AG04450 (cell line): Measurements from ENCODE around the gene IRF1. TPM values are rescaled to one million over a fixed set of nuclear protein-coding genes. Genes with fewer than 3 reads are reported as not detected.

Experiments
- CTCF ChIA-PET: fragments of 300-600, 350-600 bp; formaldehyde crosslinking; extraction: SDS; loops from one replicate; lab custom pipeline; 2022; ENCODE audit warnings: antibody characterized with exemption, inconsistent platforms; lab: Charles Lee
- POLR2A ChIA-PET: fragments of 350-600 bp; formaldehyde crosslinking; extraction: SDS; loops from one replicate; lab custom pipeline; 2021; ENCODE audit warnings: antibody characterized with exemption, inconsistent platforms; lab: Yijun Ruan, JAX
- DNase-seq: peaks from one replicate; pipeline ENCODE4 v3.0.0-alpha.2; 2011; ENCODE audit warnings: low read depth, low spot score
- H3K27ac ChIP-seq: one replicate; pipeline ENCODE4 v1.5.1; 2012; ENCODE audit warnings: low read depth, low read length, control low read depth
- H3K27me3 ChIP-seq: one replicate; pipeline ENCODE4 v1.6.0; 2012; ENCODE audit warnings: low read length; ENCODE audit not compliant: control insufficient read depth, insufficient read depth
- H3K4me3 ChIP-seq: 2 replicates; pipeline ENCODE4 v1.5.1; 2011; ENCODE audit warnings: mild to moderate bottlenecking, low read depth, low read length, control low read depth
- H3K9me3 ChIP-seq: 2 replicates; pipeline ENCODE4 v1.5.1; 2012; ENCODE audit warnings: low read length; ENCODE audit not compliant: control insufficient read depth, insufficient read depth
- CTCF ChIP-seq: IDR thresholded peaks from 2 replicates; pipeline ENCODE4 v1.5.1; 2011; ENCODE audit warnings: low read depth, low read length, control low read depth, inconsistent platforms
- polyA plus RNA-seq: library from polyadenylated mRNA; depleted of rRNA; stranded (reverse); fragments of >200 nt; gene quantifications from 2 replicates; pipeline ENCODE4 v1.2.3, GENCODE V29; 2011

IRF1 gene
- polyA plus RNA-seq, 1 experiment = 22.6 TPM

GRCh38 chr5:132505641-132506040 is 15.1 kb upstream of the IRF1 start:
- no peak for TF ChIP-seq CTCF
- CTCF ChIA-PET = interaction anchor here (0.5 to 11.9 kb wide), 14 partner anchors 8 to 441 kb away, joined by 3 to 209 read pairs (median 4); partner anchors contain the start of gene IRF1
- peak overlapping the region; percentile 20 for H3K4me3 ChIP-seq
- POLR2A ChIA-PET = interaction anchor here (1.1 to 2.9 kb wide), 3 partner anchors 9 to 117 kb away, joined by 3 to 30 read pairs (median 16); partner anchors contain the start of gene IRF1
- peak overlapping the region; percentile 98 for H3K27ac ChIP-seq
- H3K9me3 ChIP-seq = no peaks in the 10 kb centered on the region
- no peaks in the 10 kb centered on the region for H3K27me3 ChIP-seq
- no peak for DNase-seq

GRCh38 chr5:132504746-132505145 is 14.2 kb upstream of the IRF1 start:
- Histone ChIP-seq H3K27ac (no peak overlapping the region), H3K4me3 (no peak overlapping the region), H3K9me3 (no peaks in the 10 kb centered on the region), H3K27me3 (no peaks in the 10 kb centered on the region)
- no peak for DNase-seq
- ChIA-PET CTCF (interaction anchor here (2.1 to 11.9 kb wide), 3 partner anchors 22 to 315 kb away, joined by 13 to 209 read pairs (median 14); no protein-coding TSS in a partner anchor), POLR2A (interaction anchor here (2.0 to 2.9 kb wide), 2 partner anchors 8 to 14 kb away, joined by 16 to 30 read pairs; partner anchors contain the start of gene IRF1)
- TF ChIP-seq CTCF = no peak

GRCh38 chr5:132503244-132503643 is 12.7 kb upstream of the IRF1 start:
- POLR2A ChIA-PET = no interaction called here

GRCh38 chr5:132501961-132502931 is 11.7 kb upstream of the IRF1 start:
- ChIA-PET POLR2A (interaction anchor here (2.3 kb wide), 1 partner anchor 12 kb away, joined by 15 read pairs; the partner anchor contains the start of gene IRF1), CTCF (interaction anchor here (0.7 to 11.9 kb wide), 7 partner anchors 10 to 121 kb away, joined by 3 to 209 read pairs (median 4); partner anchors contain the start of gene IRF1)
- Histone ChIP-seq H3K4me3 (no peak overlapping the region), H3K27ac (no peak overlapping the region), H3K9me3 (no peaks in the 10 kb centered on the region), H3K27me3 (no peaks in the 10 kb centered on the region)
- no peak for DNase-seq
- TF ChIP-seq CTCF = no peak

More at GRCh38 chr5:132503244-132503643, 12.7 kb upstream of the IRF1 start:
- no peak overlapping the region for H3K4me3 ChIP-seq
- CTCF ChIA-PET = interaction anchor here (11.9 kb wide), 1 partner anchor 116 kb away, joined by 209 read pairs; no protein-coding TSS in a partner anchor
- no peaks in the 10 kb centered on the region for H3K27me3 ChIP-seq
- DNase-seq = no peak
- no peaks in the 10 kb centered on the region for H3K9me3 ChIP-seq
- TF ChIP-seq CTCF = no peak
- no peak overlapping the region for H3K27ac ChIP-seq
